ENCODE results near the gene MCC. TPM values are rescaled to one million over a fixed set of nuclear protein-coding genes. Genes with fewer than 3 reads are reported as not detected.

MCC gene
- total RNA-seq, 4 donors from 2014 or later: 57.7 to 91.5 (median 76.0) TPM

GRCh38 chr5:113268232-113268631, 220.0 kb downstream of the MCC start:
- no peak for DNase-seq (ENCODE audit: low spot score in 2 of 2)
- H3K4me3 ChIP-seq (ENCODE audit: low read depth, poor library complexity, severe bottlenecking): no peak overlapping the region
- intact Hi-C loops (cut with DNase I; ENCODE audit: low total_unique reads): no loop called here
- 90 to 93% methylated on average over 4 of the region's 4 CpGs for WGBS, 2 donors
- TF ChIP-seq POLR2A (IDR thresholded peaks at IDR 0.05) (no peak), CTCF (IDR thresholded peaks at IDR 0.05) (no peak)

- intact Hi-C loops (cut with DNase I; ENCODE audit: low total_unique reads): no loop called here
- DNase-seq (ENCODE audit: low spot score in 2 of 2): no peak
- no peak overlapping the region for H3K4me3 ChIP-seq (ENCODE audit: low read depth, poor library complexity, severe bottlenecking)
- TF ChIP-seq CTCF (IDR thresholded peaks at IDR 0.05): no peak
- TF ChIP-seq POLR2A (IDR thresholded peaks at IDR 0.05): no peak
- 61 to 63% methylated on average over 6 of the region's 6 CpGs for WGBS, 2 donors
These were observed 220.8 kb downstream of the MCC start for GRCh38 chr5:113267361-113267900.

GRCh38 chr5:113266913-113267227, 221.4 kb downstream of the MCC start:
- no peak overlapping the region for H3K4me3 ChIP-seq (ENCODE audit: low read depth, poor library complexity, severe bottlenecking)
- 25 to 31% methylated on average over 3 of the region's 3 CpGs for WGBS, 2 donors
- intact Hi-C loops (cut with DNase I; ENCODE audit: low total_unique reads): no loop called here
- peak in 1 of 2 donors; percentile 35 for DNase-seq (ENCODE audit: low spot score in 2 of 2)
- no peak for TF ChIP-seq POLR2A (IDR thresholded peaks at IDR 0.05)

- no peak for DNase-seq (ENCODE audit: low spot score in 2 of 2)
- WGBS, 2 donors: 53 to 68% methylated on average over 4 of the region's 4 CpGs
- no peak for TF ChIP-seq CTCF (IDR thresholded peaks at IDR 0.05)
- no peak for TF ChIP-seq POLR2A (IDR thresholded peaks at IDR 0.05)
- intact Hi-C loops (cut with DNase I; ENCODE audit: low total_unique reads): no loop called here
- H3K4me3 ChIP-seq (ENCODE audit: low read depth, poor library complexity, severe bottlenecking): no peak overlapping the region
These were observed 221.9 kb downstream of the MCC start for GRCh38 chr5:113266227-113266912.

- no peak for TF ChIP-seq CTCF (IDR thresholded peaks at IDR 0.05)
- no peak for TF ChIP-seq POLR2A (IDR thresholded peaks at IDR 0.05)
- H3K4me3 ChIP-seq (ENCODE audit: low read depth, poor library complexity, severe bottlenecking): no peak overlapping the region
- DNase-seq (ENCODE audit: low spot score in 2 of 2): no peak
- 87 to 88% methylated on average over 4 of the region's 4 CpGs for WGBS, 2 donors
- intact Hi-C loops (cut with DNase I; ENCODE audit: low total_unique reads): no loop called here
These were observed 223.1 kb downstream of the MCC start for GRCh38 chr5:113265190-113265589.

GRCh38 chr5:113264046-113264445, 224.2 kb downstream of the MCC start:
- no peak overlapping the region for H3K4me3 ChIP-seq (ENCODE audit: low read depth, poor library complexity, severe bottlenecking)
- intact Hi-C loops (cut with DNase I; ENCODE audit: low total_unique reads): no loop called here
- no peak for DNase-seq (ENCODE audit: low spot score in 2 of 2)
- no peak for TF ChIP-seq POLR2A (IDR thresholded peaks at IDR 0.05)
- TF ChIP-seq CTCF (IDR thresholded peaks at IDR 0.05): no peak
- WGBS, 2 donors: 58 to 62% methylated on average over 6 of the region's 6 CpGs
